ENCODE data around the gene PUM2.
A peak's percentile ranks its signal among the peaks of the same experiment; 100 is the strongest.
"Not testable (repeated sequence)": the region's sequence is repeated elsewhere in the genome, so short reads cannot be mapped to it uniquely, and the experiment has no call there.

PUM2 gene

GRCh38 chr2:20294231-20294630, 56.4 kb downstream of the PUM2 start:
- DNase-seq: peak in 1 of 10 donors; percentile 63
- intact Hi-C loops (cut with DNase I): no loop called here

- intact Hi-C loops (cut with DNase I): no loop called here
- no peak for DNase-seq
Measured at GRCh38 chr2:20292984-20293383, 57.7 kb downstream of the PUM2 start.

- DNase-seq: peak in 2 of 10 donors; percentile 68 to 74
- intact Hi-C loops (cut with DNase I): no loop called here
Measured at GRCh38 chr2:20291846-20292408, 58.7 kb downstream of the PUM2 start.

GRCh38 chr2:20291106-20291564, 59.5 kb downstream of the PUM2 start:
- peak in 4 of 10 donors; percentile 22 to 91 (median 46) for DNase-seq

GRCh38 chr2:20288642-20289340, 61.9 kb downstream of the PUM2 start:
- DNase-seq: no peak
- intact Hi-C loops (cut with DNase I): no loop called here

More at GRCh38 chr2:20291106-20291564, 59.5 kb downstream of the PUM2 start:
- intact Hi-C loops (cut with DNase I): no loop called here

GRCh38 chr2:20282916-20283592, 67.6 kb downstream of the PUM2 start:
- peak; percentile 46 to 96 (median 74) for DNase-seq
- intact Hi-C loops (cut with DNase I): no loop called here

- intact Hi-C loops (cut with DNase I): no loop called here
- DNase-seq: no peak
Measured at GRCh38 chr2:20281876-20282275, 68.8 kb downstream of the PUM2 start.

GRCh38 chr2:20273042-20273441, 77.6 kb downstream of the PUM2 start:
- DNase-seq: no peak
- intact Hi-C loops (cut with DNase I): no loop called here

- intact Hi-C loops (cut with DNase I); DNase-seq: not testable (repeated sequence)
Measured at GRCh38 chr2:20268317-20268716, 82.3 kb downstream of the PUM2 start.

- intact Hi-C loops (cut with DNase I): no loop called here
- no peak for DNase-seq
Measured at GRCh38 chr2:20267529-20267928, 83.1 kb downstream of the PUM2 start.

GRCh38 chr2:20264629-20265028, 86.0 kb downstream of the PUM2 start:
- intact Hi-C loops (cut with DNase I): no loop called here
- DNase-seq: no peak

GRCh38 chr2:20257411-20257810, 93.2 kb downstream of the PUM2 start:
- no peak for DNase-seq
- intact Hi-C loops (cut with DNase I): no loop called here

GRCh38 chr2:20254731-20255130, 95.9 kb downstream of the PUM2 start:
- intact Hi-C loops (cut with DNase I): no loop called here
- no peak for DNase-seq

GRCh38 chr2:20250436-20250835, 100.2 kb downstream of the PUM2 start:
- no peak for DNase-seq
- intact Hi-C loops (cut with DNase I): no loop called here

GRCh38 chr2:20249170-20249569, 101.5 kb downstream of the PUM2 start:
- DNase-seq: no peak
- intact Hi-C loops (cut with DNase I): no loop called here

- intact Hi-C loops (cut with DNase I): no loop called here
- peak in 1 of 10 donors; percentile 57 for DNase-seq
Measured at GRCh38 chr2:20247084-20247483, 103.6 kb downstream of the PUM2 start.

GRCh38 chr2:20243637-20244036, 107.0 kb downstream of the PUM2 start:
- intact Hi-C loops (cut with DNase I); DNase-seq: not testable (repeated sequence)

- peak in 1 of 10 donors; percentile 52 for DNase-seq
- intact Hi-C loops (cut with DNase I): no loop called here
Measured at GRCh38 chr2:20242727-20243377, 107.8 kb downstream of the PUM2 start.

GRCh38 chr2:20241973-20242726, 108.5 kb downstream of the PUM2 start:
- DNase-seq: peak in 1 of 10 donors; percentile 73
- intact Hi-C loops (cut with DNase I): no loop called here

GRCh38 chr2:20240291-20240690, 110.4 kb downstream of the PUM2 start:
- intact Hi-C loops (cut with DNase I): not testable (repeated sequence)
- peak in 1 of 10 donors; percentile 44 for DNase-seq

Measured in posterior cingulate gyrus (tissue), 11 donors.